HL-60 (cell line): ENCODE measurements around the gene COL23A1.

Source experiments
- POLR2AphosphoS5 ChIP-seq: IDR thresholded peaks from 2 replicates; pipeline ENCODE4 v1.6.1; 2012; ENCODE audit warnings: low read depth
- TF ChIP-seq, protein P1 (sequence below): IDR thresholded peaks from one replicate; pipeline ENCODE4 v1.5.1; 2011; ENCODE audit warnings: low read length, control low read depth, inconsistent platforms; ENCODE audit not compliant: insufficient read depth
- TF ChIP-seq, protein P2 (sequence below): IDR thresholded peaks from 2 replicates; pipeline ENCODE4 v1.6.1; 2012; ENCODE audit warnings: low read depth; ENCODE audit not compliant: insufficient replicate concordance

DNA sequence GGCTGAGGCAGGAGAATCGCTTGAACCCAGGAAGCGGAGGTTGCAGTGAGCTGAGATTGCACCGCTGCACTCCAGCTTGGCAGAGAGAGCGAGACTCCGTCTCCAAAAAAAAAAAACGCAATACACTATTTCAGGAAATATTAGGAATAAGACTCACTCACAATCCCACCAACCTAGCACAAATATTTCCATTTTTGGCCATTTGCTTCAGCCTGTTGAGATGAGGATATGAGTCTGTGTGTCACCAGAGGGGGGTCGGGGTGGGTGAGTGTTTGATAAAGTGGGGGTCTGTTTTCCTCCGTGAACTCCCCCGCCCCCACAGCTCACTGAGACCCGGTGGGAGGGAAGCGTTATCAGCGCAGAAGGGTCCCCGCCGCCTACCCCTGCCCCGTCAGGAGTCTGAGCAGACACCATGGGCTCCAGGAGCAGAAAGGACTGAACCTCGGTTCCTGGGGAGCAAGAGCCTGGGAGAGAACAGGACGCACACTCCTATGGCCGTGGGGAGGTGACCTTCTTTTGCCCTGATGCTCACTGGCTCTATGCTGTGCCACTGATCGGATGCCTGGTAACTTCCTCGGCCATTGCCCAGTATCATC lies 203.8 kb downstream of the COL23A1 start:
- TF ChIP-seq, protein P1, sequence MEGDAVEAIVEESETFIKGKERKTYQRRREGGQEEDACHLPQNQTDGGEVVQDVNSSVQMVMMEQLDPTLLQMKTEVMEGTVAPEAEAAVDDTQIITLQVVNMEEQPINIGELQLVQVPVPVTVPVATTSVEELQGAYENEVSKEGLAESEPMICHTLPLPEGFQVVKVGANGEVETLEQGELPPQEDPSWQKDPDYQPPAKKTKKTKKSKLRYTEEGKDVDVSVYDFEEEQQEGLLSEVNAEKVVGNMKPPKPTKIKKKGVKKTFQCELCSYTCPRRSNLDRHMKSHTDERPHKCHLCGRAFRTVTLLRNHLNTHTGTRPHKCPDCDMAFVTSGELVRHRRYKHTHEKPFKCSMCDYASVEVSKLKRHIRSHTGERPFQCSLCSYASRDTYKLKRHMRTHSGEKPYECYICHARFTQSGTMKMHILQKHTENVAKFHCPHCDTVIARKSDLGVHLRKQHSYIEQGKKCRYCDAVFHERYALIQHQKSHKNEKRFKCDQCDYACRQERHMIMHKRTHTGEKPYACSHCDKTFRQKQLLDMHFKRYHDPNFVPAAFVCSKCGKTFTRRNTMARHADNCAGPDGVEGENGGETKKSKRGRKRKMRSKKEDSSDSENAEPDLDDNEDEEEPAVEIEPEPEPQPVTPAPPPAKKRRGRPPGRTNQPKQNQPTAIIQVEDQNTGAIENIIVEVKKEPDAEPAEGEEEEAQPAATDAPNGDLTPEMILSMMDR: no peak
- TF ChIP-seq POLR2AphosphoS5: no peak
- TF ChIP-seq, protein P2, sequence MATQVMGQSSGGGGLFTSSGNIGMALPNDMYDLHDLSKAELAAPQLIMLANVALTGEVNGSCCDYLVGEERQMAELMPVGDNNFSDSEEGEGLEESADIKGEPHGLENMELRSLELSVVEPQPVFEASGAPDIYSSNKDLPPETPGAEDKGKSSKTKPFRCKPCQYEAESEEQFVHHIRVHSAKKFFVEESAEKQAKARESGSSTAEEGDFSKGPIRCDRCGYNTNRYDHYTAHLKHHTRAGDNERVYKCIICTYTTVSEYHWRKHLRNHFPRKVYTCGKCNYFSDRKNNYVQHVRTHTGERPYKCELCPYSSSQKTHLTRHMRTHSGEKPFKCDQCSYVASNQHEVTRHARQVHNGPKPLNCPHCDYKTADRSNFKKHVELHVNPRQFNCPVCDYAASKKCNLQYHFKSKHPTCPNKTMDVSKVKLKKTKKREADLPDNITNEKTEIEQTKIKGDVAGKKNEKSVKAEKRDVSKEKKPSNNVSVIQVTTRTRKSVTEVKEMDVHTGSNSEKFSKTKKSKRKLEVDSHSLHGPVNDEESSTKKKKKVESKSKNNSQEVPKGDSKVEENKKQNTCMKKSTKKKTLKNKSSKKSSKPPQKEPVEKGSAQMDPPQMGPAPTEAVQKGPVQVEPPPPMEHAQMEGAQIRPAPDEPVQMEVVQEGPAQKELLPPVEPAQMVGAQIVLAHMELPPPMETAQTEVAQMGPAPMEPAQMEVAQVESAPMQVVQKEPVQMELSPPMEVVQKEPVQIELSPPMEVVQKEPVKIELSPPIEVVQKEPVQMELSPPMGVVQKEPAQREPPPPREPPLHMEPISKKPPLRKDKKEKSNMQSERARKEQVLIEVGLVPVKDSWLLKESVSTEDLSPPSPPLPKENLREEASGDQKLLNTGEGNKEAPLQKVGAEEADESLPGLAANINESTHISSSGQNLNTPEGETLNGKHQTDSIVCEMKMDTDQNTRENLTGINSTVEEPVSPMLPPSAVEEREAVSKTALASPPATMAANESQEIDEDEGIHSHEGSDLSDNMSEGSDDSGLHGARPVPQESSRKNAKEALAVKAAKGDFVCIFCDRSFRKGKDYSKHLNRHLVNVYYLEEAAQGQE: no peak
